GM21381 (cell line): Measurements from ENCODE around the gene GNB1L.

Source experiments
- ATAC-seq: cut with Tn5 transposase; IDR thresholded peaks from one replicate; pipeline ENCODE4 v1.9.1; 2021; ENCODE audit warnings: mild to moderate bottlenecking, moderate library complexity; ENCODE audit not compliant: unreplicated experiment

GNB1L gene

DNA sequence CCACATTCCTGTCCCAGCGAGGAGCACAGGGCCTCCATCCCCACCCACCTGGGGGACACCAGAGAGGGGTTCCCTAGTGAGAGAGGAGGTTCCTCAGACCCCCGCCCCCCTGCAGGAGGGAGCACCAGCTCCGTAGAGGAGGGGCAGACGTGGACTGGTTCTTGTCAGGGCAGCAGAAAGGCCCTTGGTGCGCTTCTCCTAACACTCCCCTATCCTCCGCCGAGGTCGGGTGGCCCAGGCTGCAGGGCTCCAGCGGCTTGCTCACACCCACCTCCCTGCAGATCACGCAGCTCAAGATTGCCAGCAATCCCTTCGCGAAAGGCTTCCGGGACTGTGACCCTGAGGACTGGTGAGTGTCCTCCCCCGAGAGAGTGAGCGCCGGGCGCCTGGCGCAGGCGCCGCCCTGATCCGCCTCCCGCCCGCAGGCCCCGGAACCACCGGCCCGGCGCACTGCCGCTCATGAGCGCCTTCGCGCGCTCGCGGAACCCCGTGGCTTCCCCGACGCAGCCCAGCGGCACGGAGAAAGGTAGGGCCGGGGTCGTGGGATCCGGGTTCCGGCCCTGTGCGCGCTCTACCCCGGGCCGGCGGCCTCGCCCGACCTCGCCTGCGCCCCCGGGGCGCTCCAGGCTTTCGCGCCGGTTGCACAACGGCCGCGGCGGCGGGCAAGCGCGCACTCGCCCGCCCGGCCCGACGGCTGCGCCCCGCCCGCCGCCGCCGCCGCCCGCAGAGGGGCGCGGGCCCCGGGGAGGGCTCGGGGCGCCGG is 89.0 kb downstream of the GNB1L start:
- no peak for ATAC-seq

DNA sequence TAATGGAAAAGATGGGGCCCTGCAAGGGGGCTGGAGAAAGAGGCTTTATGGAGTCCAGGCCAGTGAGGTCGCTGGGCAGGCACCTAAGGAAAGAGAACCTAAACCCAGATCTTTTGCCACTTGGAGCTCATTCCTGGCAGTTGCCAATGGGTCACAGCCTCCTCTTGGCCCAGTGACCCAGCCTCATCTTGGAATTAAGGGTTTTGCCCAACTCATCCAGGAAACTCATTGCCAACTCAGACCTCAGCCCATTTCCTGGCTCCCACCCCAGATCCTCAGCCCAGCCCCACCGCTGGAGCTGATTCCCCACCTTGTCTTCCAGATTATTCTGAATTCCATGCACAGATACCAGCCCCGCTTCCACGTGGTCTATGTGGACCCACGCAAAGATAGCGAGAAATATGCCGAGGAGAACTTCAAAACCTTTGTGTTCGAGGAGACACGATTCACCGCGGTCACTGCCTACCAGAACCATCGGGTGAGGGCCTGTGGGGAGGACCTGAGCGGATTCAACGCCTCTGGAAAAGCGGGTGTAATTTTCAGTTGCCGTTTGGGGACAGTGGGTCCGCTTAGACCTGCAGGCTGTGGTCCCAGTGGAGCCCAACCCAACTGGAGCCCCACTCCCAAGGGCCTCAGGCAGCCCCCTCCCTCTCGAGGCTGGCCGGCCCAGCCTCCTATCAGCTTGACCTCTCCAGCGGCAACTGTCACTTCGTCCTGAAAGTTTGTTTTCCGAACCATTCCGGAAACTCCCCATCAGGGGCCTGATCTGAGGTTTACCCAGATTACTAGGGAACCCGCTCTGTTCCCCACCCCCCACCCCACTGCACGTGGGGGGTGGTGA is 89.8 kb downstream of the GNB1L start:
- ATAC-seq, result no peak

DNA sequence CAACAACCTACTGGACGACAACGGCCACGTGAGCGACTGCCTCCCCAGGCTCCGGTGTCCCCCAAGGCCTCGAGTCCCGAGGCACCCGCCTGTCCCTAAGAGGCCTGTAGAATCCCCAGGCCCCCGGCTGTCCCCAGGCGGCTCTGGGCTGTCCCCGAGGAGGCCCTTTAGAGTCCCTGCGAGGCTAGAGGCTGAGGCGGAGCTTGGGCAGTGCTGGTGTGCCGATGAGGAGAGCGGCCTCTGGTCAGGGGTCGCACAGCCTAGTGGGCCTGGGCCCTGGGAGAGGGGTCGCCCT is 90.4 kb downstream of the GNB1L start:
- ATAC-seq, result no peak

DNA sequence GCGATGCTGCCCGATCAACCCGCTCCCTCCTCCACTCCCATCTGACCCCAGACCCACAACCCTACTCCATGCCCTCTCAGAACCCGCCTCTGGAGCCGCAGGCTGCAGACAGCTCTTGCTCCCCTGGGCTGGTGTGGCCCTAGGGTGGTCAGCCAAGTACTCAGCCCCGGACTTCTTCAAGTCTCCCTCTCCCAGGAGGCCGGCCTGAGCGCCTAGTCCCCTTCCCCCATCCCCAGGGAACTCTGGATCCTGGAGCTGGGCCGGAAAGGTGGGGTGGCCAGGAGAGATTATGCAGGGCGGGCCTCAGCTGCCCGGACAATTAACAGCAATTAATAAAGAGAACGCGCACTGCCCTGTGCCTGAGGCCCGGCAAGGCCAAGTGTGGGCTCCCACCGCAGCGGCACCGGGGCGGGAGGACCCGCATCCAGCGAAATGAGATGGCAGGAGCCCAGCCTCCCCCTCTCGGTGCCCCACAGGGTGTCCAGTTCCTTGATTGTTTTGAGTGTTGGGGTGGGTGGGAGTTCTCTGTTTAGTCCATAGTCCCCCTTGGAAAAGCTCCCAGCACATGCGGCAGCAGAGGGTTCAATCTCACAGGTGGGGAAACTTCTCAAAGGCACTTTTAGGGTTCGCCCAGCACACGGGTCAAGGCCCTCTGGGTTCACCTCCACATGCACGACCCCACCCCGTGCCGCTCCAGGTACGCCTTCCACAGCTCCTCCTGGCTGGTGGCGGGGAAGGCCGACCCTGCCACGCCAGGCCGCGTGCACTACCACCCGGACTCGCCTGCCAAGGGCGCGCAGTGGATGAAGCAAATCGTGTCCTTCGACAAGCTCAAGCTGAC is 91.0 kb downstream of the GNB1L start:
- no peak for ATAC-seq

DNA sequence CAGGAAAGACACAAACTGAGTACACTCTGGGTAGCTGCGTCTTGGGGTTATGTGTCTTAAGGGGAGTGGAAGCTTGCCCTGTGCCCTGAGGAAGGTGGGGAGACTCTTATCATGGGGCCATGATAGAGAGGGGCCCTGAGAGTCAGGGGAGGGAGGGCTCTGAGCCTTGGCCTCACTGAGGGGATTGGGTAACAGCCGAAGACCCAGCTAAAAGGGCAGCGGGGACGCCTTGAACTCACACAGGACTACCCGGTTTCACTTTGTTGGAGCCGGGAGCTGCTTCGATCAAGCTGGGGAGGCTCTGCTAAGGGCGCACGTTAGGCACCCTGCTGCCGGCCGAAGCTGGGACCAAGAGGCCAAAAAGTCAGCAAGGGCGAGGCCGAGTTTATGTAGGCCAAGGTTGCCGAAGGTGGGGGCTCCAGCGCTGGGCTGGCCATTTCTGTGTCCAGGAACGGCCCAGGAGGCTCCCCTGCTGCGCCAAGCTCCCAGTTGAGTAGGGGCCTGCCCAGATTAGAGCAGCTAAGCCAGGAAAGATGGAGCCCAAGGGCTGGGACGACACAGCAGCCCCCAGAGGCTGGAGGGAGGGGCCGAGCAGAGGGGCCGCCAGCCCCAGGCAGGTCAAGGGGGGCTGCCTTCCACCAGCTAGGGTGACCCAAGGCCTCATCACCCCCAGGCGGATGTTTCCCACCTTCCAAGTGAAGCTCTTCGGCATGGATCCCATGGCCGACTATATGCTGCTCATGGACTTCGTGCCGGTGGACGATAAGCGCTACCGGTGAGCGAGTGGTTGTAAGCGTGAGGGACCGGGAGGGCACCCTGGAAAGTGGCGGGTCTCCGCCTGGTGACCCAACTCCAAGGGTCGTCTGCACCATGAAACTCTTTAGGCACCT is 91.9 kb downstream of the GNB1L start:
- ATAC-seq, result no peak

DNA sequence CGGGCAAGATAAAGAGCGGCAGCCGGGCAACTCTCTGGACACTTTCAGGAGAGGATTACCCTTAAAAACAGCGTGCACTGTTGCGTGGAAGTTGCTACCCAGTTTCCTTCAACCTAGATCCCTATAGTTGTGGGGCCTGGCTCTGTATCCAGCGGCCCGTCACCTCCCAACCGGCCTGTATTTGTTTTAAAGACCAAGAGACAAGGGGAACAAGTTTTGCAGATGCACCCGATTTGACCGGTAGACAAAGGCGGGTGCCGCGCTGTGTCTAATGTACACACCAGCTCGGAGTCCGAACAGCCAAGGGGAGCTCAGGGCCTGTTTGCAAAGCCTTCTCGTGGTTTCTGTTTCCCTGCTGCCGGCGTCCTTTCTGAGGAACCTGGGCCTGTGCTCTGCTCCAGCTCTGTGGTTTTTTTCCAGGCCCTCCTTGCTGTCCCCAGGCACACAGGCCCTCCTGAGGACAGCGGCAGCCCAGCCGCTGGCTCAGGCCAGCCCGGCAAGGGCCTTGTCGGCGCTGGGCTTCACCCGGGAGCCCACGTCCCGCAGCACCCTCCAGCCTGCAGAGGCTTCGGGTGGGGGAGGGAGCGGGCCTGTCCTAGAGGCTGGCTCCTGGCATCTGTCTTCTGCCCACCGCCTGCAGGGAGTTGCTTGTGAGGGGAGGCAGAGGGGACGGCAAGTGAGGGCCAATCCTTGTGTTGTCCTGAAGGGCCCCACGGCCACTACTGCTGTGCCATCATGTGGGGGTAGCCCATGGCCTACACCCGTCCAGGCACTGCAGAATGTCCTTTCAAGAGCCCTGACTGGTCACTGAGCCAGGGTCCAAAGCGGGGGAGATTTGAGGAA is 92.7 kb downstream of the GNB1L start:
- ATAC-seq, result no peak

DNA sequence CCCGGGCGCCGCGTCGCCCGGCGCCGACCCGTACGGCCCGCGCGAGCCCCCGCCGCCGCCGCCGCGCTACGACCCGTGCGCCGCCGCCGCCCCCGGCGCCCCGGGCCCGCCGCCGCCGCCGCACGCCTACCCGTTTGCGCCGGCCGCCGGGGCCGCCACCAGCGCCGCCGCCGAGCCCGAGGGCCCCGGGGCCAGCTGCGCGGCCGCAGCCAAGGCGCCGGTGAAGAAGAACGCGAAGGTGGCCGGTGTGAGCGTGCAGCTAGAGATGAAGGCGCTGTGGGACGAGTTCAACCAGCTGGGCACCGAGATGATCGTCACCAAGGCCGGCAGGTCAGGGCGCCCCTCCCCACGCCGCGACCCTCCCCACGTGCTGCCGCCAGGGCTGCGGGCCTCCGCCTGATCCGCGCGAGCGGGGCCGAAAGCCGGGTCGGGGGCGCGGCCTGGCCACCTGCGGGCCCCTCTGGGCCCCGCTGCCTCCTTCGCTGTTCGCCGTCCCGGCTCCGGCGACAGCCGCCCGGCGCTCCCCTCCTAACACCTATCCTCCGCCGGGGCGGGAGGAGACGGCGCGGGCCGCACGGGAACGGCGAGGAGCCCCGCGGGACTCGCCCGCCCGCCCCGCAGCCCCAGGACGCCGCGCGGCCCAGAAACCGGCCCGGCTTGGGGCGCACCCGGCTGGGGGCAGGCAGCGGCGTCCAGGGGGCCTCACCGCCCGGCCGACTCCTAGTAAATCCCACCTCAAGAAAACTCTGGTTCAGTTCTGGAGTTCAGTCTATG is 93.5 kb downstream of the GNB1L start:
- ATAC-seq, result no peak

DNA sequence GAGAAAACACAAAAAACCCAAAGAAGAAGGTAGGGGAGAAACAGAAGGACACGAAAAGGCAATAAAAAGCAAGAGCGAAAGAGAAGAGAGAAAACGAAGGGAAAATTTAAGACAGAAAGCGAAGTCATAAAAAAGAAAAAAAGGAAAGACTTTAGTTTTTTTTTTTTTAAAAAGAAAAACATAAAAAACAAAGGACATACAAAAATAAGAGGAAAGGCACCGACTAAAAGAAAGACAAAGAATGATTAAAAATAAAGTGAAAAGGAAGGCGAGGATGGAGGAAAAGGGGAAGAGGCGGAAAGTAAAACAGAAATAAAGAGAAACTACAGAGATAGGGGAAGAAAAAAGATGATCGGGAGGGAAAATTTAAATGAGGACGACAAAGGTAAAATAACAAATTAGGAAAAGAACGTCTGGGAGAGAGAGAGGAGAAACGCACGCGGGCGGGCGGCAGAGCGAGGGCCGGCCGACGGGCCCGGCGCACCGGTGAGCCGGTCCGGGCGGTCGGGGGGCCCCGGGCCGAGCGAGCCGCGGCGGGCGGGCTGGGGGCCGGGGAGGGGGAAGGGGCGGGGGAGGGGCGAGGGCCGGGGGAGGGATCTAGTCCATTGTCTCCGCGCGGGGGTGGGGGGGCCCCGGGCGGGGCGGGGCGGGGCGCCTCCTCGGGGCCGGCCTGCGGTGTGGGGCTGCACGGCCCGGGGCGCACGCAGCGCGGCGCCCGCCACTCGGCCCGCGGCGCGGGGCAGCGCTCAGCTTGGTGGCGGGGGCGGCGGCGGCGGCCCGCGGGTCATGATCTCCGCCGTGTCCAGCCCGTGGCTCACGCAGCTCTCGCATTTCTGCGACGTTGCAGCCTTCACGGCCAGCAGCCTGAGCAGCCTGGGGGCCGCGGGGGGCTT is 94.4 kb downstream of the GNB1L start, which contains the start of gene TBX1:
TSS of gene TBX1 (plus strand) at position 721 of the 893 bp plus-strand sequence. CDS start at position 787, 66 bp downstream.
- ATAC-seq, result no peak

DNA sequence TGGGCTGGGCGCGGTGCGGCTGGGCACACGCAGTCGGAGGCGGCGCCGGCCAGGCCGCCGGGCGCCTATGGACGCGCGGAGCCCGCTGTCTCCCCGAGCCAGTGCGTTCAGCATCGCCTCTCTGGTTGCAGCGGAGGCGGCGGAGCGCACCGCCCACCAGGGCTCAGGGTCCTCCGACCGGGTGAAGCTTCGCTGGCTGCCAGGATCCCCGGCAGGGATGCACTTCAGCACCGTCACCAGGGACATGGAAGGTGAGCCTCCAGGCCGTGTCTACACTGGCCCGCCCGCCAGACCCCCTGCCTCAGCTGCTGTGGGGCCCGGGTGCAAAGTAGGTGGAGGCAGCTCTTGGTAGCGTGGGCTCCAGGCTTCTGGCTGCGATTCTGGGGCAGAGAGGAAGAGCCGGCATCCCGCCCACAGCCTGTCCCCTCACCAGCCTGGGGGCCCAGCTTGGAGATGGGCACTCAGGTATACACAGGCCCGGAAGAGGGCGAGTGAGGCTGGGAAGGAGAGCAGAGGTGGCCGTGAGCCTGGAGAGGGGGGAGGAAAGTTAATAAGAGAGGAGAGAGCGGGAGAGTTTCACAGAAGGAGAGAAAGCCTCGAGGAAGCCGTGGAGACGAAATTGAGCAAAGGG is 95.1 kb downstream of the GNB1L start:
- ATAC-seq, result no peak

DNA sequence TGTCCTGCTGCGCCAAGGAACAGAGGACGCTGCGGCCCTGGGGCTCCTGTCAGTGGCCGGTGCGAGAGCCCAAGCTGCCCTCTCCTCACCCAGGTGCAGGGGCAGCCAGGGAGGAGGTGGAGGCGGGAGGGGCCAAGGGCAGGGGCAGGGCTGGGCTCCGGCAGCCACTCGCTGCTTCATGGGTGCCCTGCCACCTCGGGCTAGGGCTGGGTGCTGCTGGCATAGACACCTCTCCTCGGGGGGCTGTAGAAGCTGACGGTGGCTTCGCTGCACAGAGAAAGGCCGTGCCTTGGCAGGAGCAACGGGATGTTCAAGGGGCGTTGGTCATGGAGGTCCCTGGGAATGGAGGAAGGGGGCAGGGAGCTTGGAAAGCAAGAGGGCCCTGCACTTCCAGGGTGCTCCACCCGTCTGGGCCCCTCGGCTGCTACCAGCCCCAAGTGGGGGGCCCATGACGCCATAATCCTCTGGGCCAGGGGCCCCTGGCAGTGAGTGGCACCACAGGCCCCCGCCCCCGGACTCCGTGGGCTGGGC is 95.7 kb downstream of the GNB1L start:
- no peak for ATAC-seq

DNA sequence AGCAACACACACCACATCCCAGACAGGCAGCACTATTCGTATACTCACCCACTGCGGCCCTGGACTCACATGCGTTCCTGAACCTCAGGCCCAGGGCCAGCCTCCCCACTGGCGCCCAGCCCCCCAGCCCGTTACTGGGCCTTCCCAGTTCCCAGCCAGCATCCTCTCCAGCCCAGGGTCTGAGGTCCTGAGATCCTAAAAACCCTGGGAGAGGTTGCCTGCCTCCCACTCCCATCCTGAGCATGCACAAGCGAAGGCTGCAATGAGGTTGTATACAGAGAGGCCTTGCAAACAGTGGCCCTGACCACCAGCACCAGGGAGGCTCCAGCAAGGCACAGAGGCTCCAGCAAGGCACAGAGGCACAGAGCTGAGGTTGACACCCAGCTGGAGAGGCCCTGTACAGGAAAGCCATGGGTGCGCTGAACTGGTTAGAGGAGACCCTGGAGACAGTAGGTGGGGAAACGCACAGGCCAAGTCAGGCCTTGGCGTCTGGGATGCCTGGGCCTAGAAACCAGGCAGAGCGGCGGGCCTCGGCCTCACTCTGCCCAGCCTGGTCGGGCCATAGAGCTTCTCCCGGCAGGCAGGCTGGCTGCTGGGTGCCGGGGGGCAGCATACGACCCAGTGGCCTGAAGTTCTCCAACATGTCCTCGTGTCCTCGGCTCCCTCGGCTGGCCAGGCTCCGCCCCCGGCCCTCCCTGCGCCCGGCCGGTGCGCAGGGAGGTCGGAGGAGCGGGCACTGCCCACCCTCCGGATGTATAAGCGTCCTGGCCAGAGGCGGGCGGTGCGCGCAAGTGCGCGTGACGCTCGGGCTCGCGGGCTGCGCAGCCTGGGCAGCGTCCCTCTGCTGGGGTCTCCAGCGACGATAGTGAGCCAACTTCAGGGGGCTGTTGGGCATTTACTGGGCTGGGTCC is 96.4 kb downstream of the GNB1L start:
- ATAC-seq, result no peak

DNA sequence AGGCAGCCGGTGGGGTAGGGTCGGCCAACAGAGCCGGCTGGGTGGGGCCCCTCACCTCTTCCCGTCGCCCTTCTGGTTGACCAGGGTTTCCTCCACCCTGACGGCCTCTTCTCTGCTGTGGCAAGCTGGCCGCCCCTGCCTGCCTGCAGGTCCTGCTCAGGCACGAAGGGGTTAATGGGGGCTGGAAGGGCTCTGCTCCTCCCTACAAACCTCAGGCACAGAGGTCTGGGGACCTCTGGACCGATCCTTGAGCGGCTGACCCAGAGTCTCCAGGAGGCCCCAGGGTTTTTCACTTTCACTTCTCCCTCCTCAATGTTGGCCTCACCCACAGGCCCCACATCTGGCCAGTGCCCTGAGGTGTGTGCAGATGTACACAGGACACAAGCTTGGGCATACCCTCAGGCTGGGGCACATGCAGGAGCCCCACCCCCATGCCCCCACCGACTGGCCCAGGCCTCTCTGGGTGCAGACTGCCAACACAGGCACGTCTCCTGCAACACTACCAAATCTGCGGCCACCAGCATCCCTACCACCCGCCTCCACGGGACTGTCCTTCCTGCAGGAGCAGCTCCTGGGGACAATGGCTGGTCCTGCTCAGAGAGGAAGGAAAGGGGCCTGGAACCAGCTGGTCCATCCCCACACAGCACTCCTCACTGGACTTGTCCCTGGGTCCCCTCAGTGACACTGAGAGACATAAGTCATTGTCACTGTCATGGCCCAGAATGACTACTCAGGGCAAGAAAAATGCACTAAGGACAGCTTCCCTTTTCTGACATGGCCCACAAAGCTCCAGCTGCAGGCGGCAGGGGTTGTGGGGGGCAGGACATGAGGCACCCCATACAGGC is 97.3 kb downstream of the GNB1L start:
- no peak for ATAC-seq

DNA sequence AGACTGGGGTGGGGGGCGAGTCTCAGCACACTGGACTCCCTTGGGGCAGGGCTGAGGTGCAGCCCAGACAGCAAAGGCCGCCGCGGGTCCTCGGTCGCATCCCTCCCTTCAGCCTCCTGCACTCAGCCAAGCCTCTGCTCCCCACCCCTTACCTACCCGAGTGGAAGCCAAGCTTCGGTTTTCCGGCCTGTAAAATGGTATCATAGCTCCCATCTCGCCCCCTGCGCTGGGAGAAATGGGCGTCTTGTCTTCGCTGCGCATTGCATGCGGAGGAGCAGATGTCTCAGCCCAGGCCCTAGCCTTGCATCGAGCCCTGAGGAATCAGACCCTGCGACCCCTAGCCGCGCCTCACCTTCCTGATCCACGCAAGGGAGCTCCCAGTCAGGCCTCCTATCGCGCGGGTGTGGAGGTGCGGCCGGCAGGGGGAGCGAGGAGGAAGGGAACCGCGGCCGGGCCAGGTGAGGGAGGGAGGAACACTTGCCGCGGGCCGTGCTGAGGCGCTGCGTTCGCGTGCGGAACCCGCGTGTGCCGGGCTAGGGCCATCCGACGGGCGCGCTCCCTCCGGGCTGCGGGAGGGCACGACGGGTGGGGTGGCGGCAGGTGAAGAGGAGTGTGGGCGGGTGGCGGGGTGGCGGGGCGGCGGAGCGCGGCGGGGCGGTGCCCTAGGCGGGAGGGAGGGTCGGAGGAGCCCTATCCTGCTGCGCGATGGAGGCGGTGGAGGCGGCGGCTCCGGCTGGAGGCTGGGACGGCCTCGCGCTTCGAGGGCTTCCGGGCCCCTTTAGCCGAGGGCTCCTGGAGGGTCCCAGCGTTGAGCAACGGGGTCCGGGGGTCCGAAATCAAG is 98.2 kb downstream of the GNB1L start:
- no peak for ATAC-seq

DNA sequence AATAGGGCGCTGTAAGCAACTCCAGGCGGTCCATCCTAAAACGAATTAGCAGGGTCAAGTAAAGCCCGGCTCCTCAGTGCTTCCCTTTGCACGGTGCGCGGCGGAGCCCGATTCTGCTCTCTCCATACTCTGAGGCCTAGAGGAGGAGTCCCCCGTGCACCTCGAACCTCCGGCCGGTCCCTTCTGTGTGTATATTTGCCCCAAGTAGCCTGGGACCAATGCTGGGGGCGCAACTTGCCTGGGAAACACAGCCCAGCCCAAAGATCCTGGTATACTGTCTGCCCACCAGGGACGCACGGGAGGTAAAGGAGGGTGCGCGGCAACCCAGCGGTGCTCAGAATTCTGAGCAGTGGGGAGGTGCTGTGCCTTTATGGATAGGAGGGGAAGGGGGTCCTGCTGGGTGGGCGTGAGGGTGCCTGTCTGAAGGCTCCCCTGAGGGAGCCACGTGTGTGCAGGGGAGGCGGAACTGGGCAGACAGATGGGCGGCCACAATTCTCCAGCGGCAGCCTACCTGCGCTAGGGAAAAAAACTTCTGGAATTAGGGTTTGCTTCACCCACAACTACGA is 98.9 kb downstream of the GNB1L start:
- no peak for ATAC-seq
